Neuron (in vitro differentiated cells): ENCODE data around the gene CBLC.
A peak's percentile ranks its signal among the peaks of the same experiment; 100 is the strongest.

Experiments used
- H2AFZ ChIP-seq: one replicate; pipeline ENCODE4 v1.6.1; 2013; ENCODE audit warnings: low read depth, mild to moderate bottlenecking, inconsistent platforms, low read length, moderate library complexity
- H3K27me3 ChIP-seq: one replicate; pipeline ENCODE4 v1.6.1; 2013; ENCODE audit warnings: low read length; ENCODE audit not compliant: insufficient read depth
- H3K36me3 ChIP-seq: one replicate; pipeline ENCODE4 v1.6.1; 2013; ENCODE audit warnings: low read length; ENCODE audit not compliant: insufficient read depth
- H3K4me1 ChIP-seq: one replicate; pipeline ENCODE4 v1.6.1; 2013; ENCODE audit warnings: low read length; ENCODE audit not compliant: insufficient read depth
- H3K4me3 ChIP-seq: 2 replicates; pipeline ENCODE4 v1.5.1; 2013; ENCODE audit warnings: mild to moderate bottlenecking, low read length, moderate library complexity
- H3K9me3 ChIP-seq: one replicate; pipeline ENCODE4 v1.6.1; 2013; ENCODE audit warnings: low read length

The CBLC gene

DNA sequence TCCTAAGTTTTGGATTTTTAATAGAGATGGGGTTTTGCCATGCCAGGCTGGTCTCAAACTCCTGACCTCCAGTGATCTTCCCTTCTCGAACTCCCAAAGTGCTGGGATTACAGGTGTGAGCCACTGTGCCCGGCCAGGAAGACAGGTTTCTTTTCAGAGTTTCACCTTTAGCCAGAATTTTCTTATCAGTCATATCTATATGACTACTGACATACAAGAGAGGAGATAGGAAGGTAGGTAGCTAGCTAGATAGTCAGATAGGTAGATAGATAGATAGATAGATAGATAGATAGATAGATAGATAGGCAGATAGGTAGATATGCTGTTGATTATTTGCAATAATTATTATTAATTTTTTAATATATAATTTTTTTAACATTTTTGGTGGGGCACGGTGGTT lies 7.6 kb downstream of the CBLC start:
- Histone ChIP-seq H3K36me3 (no peaks in the 10 kb centered on the region), H3K4me1 (no peaks in the 10 kb centered on the region), H2AFZ (no peak overlapping the region), H3K27me3 (no peaks in the 10 kb centered on the region), H3K9me3 (no peaks in the 10 kb centered on the region), H3K4me3 (no peak overlapping the region)

DNA sequence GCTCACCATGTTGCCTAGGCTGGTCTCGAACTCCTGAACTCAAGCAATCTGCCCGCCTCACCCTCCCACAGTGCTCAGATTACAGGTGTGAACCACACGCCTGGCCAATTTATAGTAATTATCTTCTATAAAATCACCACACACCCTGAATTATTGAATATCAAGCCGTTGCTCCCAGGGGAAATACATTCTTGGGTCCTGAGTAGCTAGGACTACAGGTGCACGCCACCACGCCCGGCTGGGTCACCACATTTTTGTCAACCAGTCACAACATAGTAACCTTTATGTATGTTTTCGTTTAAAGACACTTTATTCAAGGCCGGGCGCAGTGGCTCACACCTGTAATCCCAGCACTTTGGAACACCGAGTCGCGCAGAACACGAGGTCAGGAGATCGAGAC lies 8.3 kb downstream of the CBLC start:
- H3K27me3 ChIP-seq = no peaks in the 10 kb centered on the region
- H3K9me3 ChIP-seq = no peaks in the 10 kb centered on the region
- no peak overlapping the region for H2AFZ ChIP-seq
- H3K4me3 ChIP-seq = no peak overlapping the region
- H3K36me3 ChIP-seq = no peaks in the 10 kb centered on the region
- H3K4me1 ChIP-seq = no peaks in the 10 kb centered on the region

DNA sequence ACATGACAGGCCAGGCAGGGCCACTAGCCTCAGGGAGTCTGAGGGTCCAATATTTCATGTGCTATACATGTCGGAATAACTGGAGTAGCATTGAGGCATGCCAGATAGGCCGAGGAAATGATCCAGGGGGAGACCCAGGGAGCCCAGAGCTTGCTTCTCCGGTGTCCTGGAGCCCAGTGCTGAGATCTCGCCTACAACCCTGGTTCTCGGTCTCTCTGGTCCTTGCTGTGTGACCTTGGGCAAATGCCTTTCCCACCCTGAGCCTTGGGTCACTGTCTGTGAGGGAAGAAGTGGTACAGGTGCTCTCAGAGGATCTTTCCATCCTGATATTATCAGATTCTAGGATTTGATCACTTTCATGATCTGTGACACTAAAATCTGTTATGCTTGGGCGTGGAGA lies 11.3 kb downstream of the CBLC start:
- H3K27me3 ChIP-seq = peaks cover 8% of the 10 kb centered on the region
- no peak overlapping the region for H2AFZ ChIP-seq
- no peaks in the 10 kb centered on the region for H3K36me3 ChIP-seq

DNA sequence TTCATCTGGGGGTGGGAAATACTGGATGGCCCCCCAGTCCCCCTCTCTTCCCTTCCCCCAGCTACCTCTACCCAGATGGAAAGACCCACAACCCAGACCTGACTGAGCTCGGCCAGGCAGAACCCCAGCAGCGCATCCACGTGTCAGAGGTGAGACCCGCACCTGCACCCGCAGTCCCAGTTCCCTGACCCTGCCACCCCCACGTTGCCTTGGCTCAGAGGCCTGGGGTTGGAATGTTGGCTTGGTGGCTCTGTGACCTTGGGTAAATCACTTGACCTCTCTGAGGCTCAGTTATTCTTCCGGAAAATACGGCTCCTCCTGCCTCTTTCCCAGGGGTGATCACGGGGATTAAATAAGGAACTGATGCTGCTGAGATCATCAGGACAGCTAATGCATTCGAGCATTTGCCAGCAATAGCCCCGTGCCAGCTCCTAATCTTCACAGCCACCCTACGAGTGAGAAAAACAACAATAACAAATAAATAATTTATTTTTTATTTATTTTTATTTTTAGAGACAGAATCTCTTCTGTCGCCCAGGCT lies 12.3 kb downstream of the CBLC start:
- H3K9me3 ChIP-seq = no peaks in the 10 kb centered on the region
- H3K4me1 ChIP-seq = no peaks in the 10 kb centered on the region
- H2AFZ ChIP-seq = no peak overlapping the region
- no peaks in the 10 kb centered on the region for H3K36me3 ChIP-seq
- no peak overlapping the region for H3K4me3 ChIP-seq
- peaks cover 8% of the 10 kb centered on the region for H3K27me3 ChIP-seq

More for the DNA sequence above, 11.3 kb downstream of the CBLC start:
- Histone ChIP-seq H3K4me1 (no peaks in the 10 kb centered on the region), H3K9me3 (no peaks in the 10 kb centered on the region), H3K4me3 (no peak overlapping the region)

DNA sequence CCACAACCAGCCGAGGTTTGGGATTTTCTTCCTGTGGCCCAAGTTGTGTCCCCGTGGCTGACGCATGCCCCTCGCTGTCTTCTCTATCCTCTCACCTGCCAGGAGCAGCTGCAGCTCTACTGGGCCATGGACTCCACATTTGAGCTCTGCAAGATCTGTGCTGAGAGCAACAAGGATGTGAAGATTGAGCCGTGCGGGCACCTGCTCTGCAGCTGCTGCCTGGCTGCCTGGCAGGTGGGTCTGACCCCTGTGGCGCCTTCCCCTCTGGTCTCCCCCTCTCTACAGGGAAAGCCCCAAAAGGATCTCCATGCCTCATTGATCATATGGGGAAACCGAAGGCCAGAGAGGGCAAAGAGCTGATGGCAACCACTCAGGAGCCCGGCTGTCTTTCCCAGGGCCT lies 14.6 kb downstream of the CBLC start:
- no peaks in the 10 kb centered on the region for H3K9me3 ChIP-seq

DNA sequence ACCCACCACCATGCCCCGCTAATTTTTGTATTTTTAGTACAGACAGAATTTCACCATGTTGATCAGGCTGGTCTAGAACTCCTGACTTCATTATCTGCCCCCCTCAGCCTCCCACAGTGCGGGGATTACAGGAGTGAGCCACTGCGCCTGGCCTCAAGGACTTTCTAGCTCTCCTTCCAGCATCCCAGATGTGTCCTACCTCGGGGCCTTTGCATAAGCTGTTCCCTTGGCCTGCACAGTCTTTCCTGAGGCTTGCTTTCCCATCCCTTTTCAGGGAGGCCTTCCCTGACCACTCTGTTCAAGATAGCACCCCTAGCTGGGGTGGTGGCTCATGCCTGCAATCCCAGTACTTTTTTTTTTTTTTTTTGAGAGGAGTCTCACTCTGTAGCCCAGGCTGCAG lies 16.9 kb downstream of the CBLC start:
- H3K27me3 ChIP-seq = peaks cover 8% of the 10 kb centered on the region
- no peak overlapping the region for H2AFZ ChIP-seq
- H3K4me3 ChIP-seq = no peak overlapping the region
- H3K36me3 ChIP-seq = no peaks in the 10 kb centered on the region
- no peaks in the 10 kb centered on the region for H3K9me3 ChIP-seq
- H3K4me1 ChIP-seq = peaks cover 8% of the 10 kb centered on the region

More for the DNA sequence above, 14.6 kb downstream of the CBLC start:
- Histone ChIP-seq H2AFZ (no peak overlapping the region), H3K27me3 (peaks cover 8% of the 10 kb centered on the region), H3K4me3 (no peak overlapping the region), H3K4me1 (peaks cover 7% of the 10 kb centered on the region), H3K36me3 (no peaks in the 10 kb centered on the region)

DNA sequence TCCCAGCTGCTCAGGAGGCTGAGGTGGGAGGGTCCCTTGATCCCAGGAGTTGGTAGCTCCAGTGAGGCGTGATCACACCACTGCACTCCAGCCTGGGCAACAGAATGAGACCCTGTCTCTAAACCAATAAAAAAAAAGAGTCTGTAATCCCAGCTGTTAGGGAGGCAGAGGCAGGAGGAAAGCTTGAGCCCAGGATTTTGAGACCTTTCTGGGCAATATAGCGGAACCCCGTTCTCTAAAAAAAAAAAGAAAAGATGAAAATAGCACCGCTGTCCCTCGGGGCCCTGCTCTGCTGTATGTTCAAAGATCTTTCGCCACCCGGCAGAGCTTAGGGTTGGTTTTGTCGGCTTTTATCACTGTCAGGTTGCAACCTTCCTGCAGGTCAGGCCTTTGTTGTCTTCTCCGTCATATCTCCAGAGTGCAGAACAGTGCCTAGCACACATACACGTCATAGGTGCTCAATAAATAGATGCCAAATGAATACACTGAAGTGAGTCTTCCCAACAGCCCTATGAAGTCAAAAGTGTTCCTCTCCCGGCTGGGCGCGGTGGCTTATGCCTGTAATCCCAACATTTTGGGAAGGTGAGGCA lies 17.8 kb downstream of the CBLC start:
- H2AFZ ChIP-seq = no peak overlapping the region
- H3K4me1 ChIP-seq = peaks cover 8% of the 10 kb centered on the region
- peaks cover 8% of the 10 kb centered on the region for H3K27me3 ChIP-seq
- no peaks in the 10 kb centered on the region for H3K9me3 ChIP-seq
- H3K36me3 ChIP-seq = no peaks in the 10 kb centered on the region
- no peak overlapping the region for H3K4me3 ChIP-seq

DNA sequence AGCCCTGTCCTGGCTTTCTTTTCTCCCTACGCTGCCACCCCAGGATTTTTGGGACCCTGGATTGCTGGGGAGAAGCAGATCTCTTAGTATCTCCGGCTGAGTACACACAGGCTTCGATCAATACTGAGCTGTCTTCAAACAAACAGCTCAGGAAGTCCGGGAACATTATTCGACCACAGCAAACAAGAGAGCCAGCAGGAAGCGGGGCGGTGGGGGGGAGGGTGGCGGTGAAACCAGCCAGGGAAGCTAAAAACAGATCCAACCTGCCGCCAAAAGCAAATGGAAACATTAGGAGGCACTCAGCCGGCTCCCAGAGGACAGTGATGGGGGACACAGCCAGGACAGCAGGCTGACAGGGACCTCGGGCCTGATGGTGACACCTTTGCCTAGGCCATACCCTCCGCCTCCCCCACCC lies 19.0 kb downstream of the CBLC start:
- Histone ChIP-seq H3K4me3 (no peak overlapping the region), H3K4me1 (peaks cover 8% of the 10 kb centered on the region), H2AFZ (peak overlapping the region; percentile 32), H3K27me3 (peaks cover 8% of the 10 kb centered on the region), H3K9me3 (no peaks in the 10 kb centered on the region), H3K36me3 (no peaks in the 10 kb centered on the region)

DNA sequence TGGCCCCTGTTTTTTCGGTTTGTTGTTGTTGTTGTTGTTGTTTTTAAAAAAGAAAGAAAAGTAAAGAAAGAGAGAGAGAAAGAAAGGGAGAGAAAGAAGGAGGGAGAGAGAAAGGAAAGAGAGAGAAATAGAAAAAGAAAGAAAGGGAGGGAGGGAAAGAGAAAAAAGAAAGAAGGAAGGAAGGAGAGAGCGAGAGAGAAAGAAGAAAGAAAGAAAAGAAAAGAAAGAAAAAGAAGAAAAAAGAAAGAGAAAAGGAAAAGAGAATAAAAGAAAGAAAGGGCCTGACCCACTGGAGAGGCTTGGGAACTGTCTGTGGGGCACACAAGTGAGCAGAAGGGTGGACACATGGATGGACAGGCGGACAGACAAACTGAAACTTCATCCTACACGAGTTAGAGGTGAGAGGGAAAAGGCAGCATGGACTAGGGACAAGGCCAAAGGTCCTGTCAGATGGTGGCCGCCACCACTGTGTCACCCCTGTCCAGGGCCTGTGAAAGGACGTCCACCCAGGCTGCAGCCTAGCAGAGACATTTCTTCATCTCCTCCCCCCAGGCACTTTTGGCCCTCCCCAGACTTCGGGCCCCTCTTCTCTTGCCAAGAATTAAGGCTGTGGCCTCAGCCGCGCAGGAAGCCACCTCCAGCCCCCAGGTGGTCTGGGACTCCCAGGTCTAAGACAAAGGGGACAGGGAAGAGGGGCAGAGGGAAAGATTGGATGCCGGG lies 22.1 kb downstream of the CBLC start:
- Histone ChIP-seq H3K4me3 (no peak overlapping the region), H3K4me1 (peaks cover 8% of the 10 kb centered on the region), H3K9me3 (no peaks in the 10 kb centered on the region), H2AFZ (no peak overlapping the region), H3K27me3 (no peaks in the 10 kb centered on the region), H3K36me3 (no peaks in the 10 kb centered on the region)

DNA sequence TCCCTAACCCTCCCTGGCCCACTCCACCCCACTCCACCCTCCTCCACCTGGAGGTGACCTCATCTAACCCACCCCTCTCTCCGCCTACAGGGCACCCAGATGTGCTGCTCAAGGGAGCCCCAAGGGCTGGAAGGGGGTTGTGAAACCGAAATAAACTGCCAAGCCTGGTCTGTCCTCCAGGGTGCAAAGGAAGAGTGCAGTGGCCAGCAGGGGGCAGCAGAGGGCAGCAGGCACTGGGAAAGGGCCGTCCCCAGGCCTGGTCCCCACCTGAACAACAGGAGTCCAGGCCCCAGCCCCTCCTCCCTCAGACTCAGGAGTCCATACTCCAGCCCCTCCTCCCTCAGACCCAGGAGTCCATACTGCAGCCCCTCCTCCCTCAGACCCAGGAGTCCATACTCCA lies 22.8 kb downstream of the CBLC start:
- peaks cover 8% of the 10 kb centered on the region for H3K4me1 ChIP-seq
- no peak overlapping the region for H2AFZ ChIP-seq
- H3K27me3 ChIP-seq = no peaks in the 10 kb centered on the region
- H3K9me3 ChIP-seq = no peaks in the 10 kb centered on the region
- H3K4me3 ChIP-seq = no peak overlapping the region
- H3K36me3 ChIP-seq = no peaks in the 10 kb centered on the region

DNA sequence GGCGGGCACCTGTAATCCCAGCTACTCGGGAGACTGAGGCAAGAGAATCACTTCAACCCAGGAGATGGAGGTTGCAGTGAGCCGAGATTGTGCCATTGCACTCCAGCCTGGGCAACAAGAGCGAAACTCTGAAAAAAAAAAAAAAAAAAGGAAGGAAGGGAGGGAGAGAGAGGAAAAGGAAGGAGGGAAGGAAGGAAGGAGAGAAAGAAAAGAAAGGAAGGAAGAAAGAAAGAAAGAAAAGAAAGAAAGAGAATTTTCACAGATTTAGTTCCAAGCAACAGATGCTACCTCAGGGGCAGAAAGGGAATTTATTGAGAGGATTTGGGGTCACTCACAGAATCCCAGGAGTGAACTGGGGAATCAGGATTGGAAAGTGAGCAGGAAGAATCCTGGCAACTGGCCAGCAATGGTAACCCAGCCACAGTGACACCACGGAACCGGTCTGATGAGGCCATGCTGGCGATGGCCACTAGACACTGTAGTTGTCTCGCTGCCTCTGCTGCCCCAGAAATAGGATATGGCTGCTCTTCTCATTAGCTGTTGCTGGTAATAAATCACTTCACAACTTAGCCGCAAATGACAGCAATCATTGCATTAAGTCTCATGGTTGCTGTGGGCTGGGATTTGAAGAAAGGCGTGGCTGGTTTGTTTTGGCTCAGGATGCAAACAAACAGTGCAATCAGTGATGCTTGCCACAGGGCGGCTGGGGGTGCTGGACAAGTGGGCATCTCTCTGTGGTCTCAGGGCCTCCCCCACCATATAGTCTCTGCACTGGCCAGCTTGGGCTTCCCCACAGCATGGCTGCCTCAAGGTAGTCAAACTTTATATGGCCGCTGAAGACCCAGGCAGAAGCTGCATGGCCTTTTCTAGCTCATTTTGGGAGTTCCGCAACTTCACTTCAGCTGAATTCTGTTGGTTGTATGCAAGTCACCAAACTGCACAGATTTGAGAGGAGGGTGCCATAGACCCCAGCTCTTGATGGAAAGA lies 26.0 kb downstream of the CBLC start:
- Histone ChIP-seq H3K36me3 (no peaks in the 10 kb centered on the region), H3K27me3 (no peaks in the 10 kb centered on the region), H2AFZ (no peak overlapping the region), H3K4me3 (no peak overlapping the region), H3K4me1 (peaks cover 16% of the 10 kb centered on the region), H3K9me3 (no peaks in the 10 kb centered on the region)

DNA sequence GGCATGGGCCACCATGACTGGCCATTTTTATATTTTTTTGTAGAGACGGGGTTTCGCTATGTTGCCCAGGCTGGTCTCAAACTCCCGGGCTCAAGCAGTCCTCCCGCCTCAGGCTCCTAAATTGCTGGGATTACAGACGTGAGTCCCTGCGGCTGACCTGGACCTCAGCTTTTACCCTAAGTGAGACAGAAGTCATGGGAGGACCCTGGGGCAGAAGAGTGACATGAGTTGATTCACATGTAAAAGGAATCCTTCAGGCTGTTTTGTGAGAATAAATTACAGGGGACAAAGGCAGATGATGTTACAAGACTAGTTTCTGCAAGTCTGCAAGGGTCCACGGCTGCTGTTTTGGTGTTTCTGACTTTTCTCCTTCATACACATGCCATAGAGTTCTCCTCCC lies 28.6 kb downstream of the CBLC start:
- Histone ChIP-seq H2AFZ (no peak overlapping the region), H3K36me3 (no peaks in the 10 kb centered on the region), H3K9me3 (no peaks in the 10 kb centered on the region), H3K27me3 (no peaks in the 10 kb centered on the region), H3K4me1 (peaks cover 31% of the 10 kb centered on the region), H3K4me3 (no peak overlapping the region)

DNA sequence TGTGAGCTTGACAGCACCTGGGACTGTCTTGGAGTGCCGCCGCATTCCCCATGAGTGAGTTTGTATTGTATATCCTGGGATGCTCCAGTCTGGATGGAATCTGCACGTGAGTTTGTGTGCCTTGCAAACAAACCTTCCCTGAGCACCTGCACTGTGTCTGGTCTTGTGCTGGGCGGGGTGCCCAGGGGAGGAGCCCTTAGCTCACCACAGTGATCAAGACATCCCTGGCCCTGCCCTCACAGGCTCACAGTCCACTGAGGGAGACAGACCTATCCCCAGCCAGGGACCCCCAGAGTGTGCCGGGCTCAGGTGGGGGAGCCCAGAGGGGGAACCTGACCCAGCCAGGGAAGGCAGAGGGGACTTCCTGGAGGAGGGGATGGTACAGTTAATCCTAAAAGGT lies 29.5 kb downstream of the CBLC start:
- H2AFZ ChIP-seq = no peak overlapping the region

More for the DNA sequence above, 29.5 kb downstream of the CBLC start:
- H3K36me3 ChIP-seq = no peaks in the 10 kb centered on the region
- H3K27me3 ChIP-seq = no peaks in the 10 kb centered on the region
- H3K4me3 ChIP-seq = no peak overlapping the region
- peaks cover 32% of the 10 kb centered on the region for H3K4me1 ChIP-seq
- no peaks in the 10 kb centered on the region for H3K9me3 ChIP-seq
